Ramos (cell line): ENCODE results near the gene DNMBP.
"Not testable (repeated sequence)": the region's sequence is repeated elsewhere in the genome, so short reads cannot be mapped to it uniquely, and the experiment has no call there.

Source experiments
- in situ Hi-C: fragments of 300-500 bp; cut with MboI; formaldehyde crosslinking; loops from one replicate; pipeline ENCODE4 v1.14.3; 2022; ENCODE audit warnings: low sequenced_read_pairs; ENCODE audit not compliant: unreplicated experiment

DNMBP gene

DNA sequence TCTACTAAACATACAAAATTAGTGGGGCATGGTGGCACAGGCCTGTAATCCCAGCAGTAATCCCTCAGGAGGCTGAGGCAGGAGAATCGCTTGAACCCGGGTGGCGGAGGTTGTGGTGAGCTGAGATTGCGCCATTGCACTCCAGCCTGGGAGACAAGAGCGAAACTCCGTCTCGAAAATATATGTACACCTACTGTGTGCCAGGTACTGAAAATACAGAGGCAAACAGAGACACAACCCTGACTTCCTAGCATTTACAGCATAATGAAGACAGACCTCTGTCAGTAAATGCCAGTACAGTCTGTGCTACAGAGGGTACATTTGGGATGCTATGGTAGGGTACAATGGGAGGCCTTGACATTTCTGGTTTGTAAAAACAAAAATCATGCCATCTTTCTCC lies 160.7 kb downstream of the DNMBP start:
- in situ Hi-C loops = loop anchor here (5.0 kb wide), 1 partner anchor 198 kb away; no protein-coding TSS in a partner anchor

DNA sequence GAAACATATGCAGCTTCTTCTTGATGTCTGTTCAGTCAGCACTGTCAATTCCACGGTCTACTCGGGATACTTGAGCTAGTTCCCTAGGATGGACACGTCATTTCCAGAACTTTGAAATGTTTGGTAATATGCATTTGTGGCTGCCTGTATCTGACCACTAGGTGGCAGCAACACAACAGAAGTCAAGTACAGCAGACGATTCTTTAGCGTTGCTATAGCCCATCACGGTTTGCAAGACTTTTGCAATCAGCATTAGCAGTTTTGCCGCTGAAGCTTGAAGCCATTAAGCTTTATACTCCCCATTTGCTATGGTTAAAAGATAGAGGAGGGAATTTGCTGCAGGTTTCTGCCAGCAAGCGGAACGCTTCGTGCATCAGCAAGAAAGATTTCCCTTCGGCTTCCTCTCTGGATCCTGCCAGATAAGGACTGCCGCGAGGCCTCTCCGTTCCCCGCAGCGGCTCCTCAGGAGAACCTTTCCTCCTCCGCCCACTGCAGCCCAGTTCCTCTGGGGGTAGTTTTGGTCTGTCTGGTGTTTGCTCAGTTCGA lies 163.8 kb downstream of the DNMBP start:
- in situ Hi-C loops = loop anchor here (5.0 kb wide), 1 partner anchor 201 kb away; no protein-coding TSS in a partner anchor

DNA sequence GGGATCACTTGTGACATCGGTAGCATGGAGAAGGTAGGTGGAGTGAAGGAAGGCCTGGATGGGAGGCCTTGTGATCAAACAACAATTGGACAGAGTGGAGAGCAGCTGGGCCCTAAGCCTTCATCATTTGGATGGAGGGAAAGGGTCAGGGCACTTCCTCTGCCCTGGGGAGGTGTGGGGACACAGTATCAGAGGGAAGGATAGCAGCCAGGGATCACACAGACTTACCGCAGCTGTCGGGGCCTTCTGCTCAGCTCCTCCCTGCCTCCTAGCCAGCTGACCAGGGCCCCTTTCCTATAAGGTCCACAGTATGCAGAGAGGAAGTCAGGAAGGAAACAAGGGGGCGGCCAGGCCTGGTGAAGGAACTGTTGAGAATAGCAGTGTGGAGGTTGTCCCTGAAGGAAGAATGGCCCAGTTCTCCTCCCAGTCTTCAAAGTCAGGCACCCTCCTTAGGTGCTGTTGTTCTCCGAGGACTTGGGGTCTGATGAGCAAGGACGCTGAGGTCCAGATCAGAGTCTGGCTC lies 165.3 kb downstream of the DNMBP start:
- in situ Hi-C loops = no loop called here

DNA sequence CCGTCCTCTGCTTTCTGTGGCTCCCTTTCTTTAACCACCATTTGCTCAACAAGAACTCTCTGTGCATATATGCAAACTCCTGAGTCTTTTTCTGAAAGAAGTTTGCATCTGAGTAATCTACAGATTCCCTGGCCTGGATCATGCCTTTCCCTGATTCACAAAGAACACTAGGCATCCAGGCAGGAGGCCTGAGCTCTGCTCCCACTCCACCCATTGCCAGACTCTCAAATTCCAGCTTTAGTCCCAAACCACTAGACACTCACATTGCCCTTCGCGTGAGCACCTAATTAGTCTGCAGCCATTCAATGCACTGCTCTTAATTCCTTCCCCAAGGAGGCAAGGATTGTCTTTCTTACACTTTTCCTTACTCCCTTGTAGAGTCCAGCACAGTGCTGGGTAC lies 166.4 kb downstream of the DNMBP start:
- in situ Hi-C loops = no loop called here

DNA sequence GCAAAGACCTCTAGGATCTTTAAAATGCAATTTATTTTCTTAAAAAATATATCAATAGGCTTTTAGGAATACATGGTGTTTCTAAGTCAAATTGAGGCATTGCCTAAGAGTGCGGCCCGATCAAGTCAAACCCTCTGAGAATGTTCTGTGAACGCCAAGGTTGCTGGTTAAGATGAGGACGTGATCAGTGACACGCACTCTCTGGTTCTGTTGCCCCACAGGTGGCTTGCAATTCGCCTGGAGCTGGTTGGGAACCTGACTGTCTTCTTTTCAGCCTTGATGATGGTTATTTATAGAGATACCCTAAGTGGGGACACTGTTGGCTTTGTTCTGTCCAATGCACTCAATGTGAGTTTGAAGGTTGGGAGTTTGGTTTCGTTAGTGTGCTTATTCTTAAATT lies 168.0 kb downstream of the DNMBP start:
- in situ Hi-C loops = no loop called here

DNA sequence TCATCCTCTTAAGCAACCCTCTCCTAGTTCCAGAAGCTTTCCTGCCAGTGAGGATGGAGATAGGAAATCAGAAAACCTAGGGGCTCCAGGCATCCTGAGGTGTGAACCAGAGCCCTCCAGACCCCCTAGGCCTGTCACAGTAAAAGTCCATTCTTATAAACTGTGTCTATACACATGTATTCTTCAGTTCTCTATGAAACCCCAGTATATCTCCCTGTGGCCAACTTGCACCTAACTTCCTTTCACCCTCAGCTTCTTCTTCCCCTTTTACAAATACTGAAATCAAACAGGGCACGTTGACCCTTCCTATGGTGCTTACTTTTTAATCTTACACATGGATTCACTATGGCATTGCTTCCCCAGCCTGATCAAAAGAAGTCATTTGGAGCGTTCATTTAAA lies 168.9 kb downstream of the DNMBP start:
- in situ Hi-C loops = not testable (repeated sequence)

DNA sequence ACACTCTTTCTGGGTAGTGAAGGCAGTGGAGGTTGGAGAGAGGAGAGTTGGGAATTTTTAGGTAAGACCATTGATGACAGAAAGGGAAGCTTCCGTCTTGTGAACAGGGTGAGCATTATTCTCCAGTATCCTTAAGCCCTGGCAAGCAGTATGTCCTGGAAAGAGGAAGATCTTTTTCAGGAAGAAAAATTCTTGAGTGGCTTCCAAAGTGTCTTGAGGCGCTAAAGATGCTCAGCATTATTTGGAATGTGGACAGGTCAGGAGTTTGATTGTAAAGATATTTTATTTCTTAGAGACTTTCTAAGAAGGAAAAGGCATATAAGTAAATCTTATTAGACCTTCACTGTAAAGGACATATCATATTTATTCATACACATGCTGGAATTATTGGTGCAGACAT lies 173.0 kb downstream of the DNMBP start:
- in situ Hi-C loops = no loop called here

DNA sequence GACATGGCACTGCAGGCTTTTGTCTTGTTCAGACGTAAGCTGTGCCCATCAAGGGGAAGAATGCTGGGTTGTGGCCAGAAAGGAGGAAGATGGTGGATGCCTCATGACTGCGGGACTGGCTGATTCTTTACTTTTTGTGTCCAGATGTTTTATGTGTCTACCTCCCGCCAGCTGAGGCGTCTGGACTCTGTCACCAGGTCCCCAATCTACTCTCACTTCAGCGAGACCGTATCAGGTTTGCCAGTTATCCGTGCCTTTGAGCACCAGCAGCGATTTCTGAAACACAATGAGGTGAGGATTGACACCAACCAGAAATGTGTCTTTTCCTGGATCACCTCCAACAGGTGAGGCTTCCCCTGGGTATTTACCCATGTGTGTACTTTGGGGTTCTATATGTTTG lies 173.8 kb downstream of the DNMBP start:
- in situ Hi-C loops = no loop called here

DNA sequence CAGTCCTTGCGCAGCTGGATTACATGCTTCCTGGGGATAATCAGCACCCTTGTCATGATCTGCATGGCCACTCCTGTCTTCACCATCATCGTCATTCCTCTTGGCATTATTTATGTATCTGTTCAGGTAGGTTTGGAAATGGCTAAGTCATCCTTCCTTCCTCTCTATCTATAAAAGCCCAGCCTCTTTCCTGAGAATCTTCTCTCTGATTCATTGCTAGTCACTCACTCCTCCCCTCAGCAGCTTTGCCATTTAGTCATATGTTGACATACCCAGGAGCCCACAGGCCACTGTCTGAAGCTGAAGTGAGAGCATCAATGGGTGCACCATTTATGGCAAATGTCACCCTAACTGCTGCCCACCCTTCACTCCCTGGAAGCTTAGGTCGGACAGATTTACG lies 175.3 kb downstream of the DNMBP start:
- in situ Hi-C loops = no loop called here

DNA sequence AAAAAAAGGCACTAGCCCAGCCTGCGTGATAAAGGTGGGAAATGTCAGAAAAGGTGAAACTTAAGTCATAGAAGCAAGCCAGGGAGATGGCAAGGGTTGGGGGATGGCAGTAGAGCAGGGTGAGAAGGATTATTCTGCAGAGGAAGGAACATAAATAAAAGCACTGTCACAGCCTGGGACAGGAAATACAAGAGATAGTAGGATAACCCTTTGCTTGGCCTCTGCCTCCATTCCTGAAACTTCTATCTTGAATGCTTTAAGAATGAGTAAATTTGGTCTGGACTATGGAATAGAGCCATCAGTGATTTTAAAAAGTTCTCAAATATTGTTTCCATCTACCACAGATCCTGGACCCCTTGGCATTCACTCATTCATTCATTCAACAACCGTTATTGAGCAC lies 177.3 kb downstream of the DNMBP start:
- in situ Hi-C loops = no loop called here

DNA sequence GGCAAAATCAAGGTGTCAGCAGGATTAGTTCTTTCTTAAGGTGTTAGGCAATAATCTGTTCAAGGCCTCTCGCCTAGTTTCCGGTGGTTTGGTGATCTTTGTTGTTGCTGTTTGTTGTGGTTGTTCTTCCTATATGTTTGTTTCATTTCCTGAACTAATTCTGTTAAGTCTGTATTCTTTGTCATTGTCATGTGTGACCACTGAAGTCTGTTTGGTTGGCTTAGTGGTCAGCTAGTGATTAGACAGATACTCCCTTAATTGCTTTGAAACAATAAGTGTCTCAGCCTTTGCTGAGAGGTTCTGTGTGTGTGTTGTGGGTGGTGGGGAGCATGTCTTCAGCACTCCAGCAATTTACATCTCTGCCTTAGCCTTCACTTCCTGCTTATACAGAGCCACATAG lies 181.3 kb downstream of the DNMBP start:
- in situ Hi-C loops = no loop called here

DNA sequence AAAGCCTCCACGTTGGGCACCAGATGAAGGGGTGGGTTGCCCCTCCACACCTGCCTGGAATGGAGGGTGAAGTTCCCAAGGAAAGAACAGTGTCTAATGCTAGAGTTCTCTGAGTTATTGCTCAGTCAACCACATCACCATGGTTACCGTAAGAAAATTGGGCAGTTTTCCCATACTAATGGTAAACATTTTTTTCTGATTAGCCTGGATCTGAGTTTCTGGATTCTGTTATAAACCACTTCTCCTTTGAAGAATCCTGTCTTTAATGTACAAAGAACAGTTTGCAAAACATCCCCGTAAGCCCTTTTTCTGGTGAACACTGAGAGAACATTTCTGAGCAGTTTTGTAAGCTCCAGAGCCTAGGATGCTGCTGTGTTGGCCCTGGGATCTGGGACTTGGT lies 181.8 kb downstream of the DNMBP start:
- in situ Hi-C loops = no loop called here
